CMK (cell line): ENCODE results near the gene CNTNAP2.
A peak's percentile ranks its signal among the peaks of the same experiment; 100 is the strongest.

ENCODE experiments used
- DNase-seq: peaks from one replicate; pipeline ENCODE4 v3.0.0-alpha.2; 2010; ENCODE audit warnings: low read depth

Gene CNTNAP2

GRCh38 chr7:146683439-146683838 is 566.8 kb downstream of the CNTNAP2 start:
- DNase-seq, result no peak

DNA sequence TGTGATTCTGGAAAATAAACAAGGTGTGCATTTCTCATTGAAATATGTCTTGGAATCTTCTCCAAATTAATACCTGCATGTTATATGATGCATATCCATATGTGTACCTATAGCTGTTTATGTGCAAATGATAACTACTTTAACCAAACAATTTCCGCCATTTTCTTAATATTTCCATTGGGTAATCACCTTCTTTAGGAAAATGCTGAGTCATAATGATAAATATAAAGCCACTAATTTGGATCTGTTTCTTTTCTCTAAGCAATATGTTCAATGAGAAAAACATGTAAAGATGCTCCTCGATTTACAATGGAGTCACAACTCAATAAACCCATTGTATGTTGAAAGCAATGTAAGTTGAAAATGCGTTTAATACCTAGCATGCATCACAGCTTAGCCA is 574.4 kb downstream of the CNTNAP2 start:
- DNase-seq, result no peak

DNA sequence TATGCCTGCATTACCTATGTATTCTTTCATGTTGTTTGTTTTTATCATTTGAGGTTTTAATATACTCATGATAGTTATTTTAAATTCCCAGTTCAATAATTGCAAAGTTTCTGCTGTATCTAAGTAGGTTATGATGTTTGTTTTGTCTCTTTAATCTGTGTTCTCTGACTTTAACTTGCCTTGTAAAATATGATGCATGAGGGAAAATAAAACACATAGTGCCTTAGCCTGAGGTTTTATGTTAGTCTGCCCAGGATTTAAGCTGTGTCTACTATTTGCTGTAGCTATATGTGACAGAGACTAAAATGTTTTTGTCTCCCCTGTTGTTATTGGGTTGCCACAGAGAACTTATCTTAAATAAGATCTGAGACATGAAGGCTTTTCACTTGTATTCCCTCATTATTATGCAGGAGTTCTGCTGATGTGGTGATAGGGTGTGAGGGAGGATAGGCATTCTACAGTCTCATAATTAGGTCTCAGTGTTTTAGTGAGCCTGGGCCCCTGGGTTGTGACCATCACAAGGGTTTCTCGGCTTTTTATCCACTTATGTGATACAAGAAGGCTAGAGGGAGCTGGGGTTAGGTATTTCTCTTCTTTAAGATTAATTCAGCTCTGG is 582.5 kb downstream of the CNTNAP2 start:
- DNase-seq, result no peak

DNA sequence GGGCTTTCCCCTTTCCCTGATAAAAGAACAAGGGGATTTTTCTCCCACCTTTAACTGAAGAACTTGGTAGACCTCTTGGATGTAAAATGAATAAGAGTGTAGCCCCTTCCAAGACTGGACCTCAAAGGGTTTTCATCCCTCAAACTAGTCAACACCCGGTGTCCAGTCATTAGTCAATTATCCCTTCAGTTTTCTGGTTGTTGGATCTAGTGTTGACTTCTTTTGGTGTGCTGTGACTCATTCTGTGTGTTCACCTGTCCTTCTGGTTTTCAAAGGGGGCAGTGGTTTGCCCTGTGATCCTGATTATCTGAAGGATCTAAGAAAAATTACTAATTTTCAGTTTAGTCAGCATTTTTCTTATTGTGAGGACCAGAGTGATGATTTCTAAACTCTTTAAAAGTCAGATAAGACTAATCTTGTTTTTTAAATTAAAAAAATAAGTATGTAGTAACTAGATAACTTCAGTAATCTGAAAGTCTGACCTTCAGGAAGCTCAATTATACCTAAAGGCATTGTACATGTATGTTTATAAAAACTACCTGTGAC is 583.5 kb downstream of the CNTNAP2 start:
- no peak for DNase-seq

DNA sequence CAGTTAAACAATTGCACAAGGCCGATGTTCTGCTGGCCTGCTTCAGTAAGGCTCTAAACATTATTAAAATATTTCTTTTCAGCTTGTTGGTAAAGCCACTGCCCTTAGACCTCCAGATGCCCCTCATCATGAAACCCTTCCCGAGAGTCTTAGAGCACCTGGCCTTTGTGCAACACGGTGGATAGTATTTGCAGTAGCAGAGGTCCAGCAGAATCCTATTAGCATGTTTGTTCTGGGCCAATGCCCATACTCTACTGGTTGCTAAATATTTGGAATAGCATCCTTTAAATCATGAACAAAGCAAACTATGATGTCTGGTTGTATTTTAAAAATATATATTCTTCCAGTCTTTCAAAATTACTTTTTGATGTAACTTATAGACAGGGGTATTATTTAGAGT is 584.6 kb downstream of the CNTNAP2 start:
- DNase-seq, result no peak

DNA sequence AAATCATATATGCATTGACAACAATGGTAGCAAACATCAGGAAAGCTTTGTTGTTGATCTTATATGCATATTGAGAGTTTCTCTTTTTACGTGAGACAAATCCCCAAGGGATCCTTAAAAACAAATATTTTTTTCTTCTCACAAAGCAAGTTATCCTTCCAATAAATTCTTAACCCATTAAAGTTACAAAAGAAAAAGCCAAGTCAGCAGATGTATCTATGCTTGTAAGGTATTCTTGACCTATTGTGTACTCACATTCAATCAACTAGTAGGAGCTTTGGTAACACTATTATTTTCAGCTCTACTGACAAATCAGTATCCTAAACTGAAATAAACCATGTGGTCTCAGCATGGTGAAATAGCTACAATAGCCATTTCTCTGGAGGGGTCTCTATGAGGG is 586.3 kb downstream of the CNTNAP2 start:
- DNase-seq, result no peak

DNA sequence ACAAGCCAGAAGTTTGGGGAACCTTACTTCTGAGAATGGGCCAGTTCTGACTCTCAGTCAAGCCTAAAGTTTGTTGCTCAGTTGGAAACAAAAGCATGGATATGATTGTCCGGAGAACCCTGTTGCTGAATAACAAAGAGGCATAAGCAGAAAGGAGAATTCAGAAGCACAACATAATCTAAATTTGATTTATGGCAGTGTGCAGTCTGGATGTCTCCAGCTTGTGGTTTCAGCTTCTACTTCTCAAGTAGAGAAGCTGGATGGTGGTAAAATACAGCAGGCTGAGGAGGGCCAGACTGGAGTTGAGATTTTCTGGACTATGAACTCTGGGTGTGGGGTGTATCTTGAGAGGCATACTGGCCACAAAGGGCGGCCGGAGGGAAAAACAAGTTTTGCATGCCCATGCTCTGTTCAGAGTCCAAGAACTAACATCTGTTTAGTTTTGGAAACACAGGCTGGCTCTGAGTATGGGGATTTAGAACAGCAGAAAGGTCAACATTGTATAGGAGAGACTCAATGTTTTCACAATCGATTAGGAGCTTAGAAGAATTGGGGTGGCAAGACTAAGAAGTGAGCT is 592.9 kb downstream of the CNTNAP2 start:
- DNase-seq, result no peak

DNA sequence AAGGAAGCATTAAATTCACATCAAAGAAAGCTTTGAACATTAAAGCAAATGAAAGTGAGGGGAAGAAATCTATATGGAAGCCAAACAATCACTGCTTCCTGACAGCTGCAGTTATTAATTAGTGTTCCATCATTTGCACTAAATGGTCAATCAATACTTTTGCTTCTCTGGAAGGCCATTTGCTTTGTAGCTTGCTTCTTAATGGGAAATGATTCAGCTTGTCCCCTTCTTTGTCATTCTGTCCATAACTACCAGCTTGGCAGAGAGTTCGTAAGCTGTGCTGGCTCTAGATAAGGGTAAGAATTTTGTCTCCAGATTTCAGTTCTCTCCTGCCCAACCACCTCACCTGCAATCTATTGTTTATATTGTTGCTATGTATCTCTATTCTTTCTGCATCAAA is 596.6 kb downstream of the CNTNAP2 start:
- no peak for DNase-seq

- no peak for DNase-seq
Observed at GRCh38 chr7:146713934-146714333, 597.3 kb downstream of the CNTNAP2 start.

DNA sequence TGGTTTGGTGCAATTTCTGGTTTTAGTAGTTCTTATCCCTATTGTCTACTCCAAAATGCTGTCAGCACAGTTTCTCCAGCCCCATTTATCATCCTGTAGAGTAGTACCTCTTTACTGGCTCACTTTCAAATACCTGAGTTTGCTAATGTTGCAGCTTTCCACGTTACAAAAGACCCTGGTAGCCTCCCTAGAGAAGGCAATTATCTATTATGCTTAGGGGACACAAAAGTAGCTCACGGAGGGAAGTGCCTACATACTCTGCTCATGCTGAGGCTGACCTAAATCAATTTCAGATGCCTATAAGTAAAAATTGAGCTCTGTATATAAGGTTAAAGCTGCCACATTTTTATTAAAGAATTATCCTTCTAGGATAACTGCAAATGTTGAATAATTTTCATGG is 603.6 kb downstream of the CNTNAP2 start:
- DNase-seq, result no peak

GRCh38 chr7:146722986-146723385 is 606.4 kb downstream of the CNTNAP2 start:
- peak; percentile 58 for DNase-seq

DNA sequence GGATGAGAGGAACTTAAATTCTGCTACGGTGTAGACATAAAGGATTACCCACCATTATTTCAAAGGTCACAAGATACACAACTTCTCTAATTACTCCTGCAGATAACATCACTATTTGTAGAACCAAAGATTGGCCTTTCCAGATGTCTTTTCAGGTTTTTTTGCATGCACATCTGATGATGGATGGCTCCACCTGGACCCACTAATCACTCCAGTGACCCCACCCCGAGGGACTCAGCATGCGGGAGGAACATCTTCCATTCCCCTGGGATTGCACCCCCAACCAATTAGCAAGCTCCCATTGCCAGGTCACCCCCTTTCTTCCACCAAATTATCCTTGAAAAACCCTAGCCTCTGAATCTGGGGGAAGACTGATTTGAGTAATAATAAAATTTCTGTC is 608.9 kb downstream of the CNTNAP2 start:
- DNase-seq, result no peak

DNA sequence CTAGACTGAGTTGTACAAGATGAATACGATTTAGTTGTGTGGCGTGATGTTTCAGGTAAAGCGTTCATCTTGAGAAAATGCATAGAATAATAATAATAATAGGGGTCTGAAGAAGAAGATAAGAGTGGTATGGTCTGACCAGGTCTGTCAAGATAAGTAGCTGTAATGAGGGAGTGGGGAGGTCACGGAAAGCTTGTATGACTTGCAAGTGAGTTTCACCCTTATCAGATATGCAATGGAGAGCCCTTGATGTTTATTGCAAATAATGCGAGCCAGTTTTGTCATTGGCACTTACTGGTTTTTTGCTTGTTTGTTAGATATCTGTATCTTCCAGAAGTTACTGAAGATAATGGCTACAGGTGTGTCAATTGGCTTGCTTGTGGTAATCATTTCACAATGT is 611.5 kb downstream of the CNTNAP2 start:
- no peak for DNase-seq

DNA sequence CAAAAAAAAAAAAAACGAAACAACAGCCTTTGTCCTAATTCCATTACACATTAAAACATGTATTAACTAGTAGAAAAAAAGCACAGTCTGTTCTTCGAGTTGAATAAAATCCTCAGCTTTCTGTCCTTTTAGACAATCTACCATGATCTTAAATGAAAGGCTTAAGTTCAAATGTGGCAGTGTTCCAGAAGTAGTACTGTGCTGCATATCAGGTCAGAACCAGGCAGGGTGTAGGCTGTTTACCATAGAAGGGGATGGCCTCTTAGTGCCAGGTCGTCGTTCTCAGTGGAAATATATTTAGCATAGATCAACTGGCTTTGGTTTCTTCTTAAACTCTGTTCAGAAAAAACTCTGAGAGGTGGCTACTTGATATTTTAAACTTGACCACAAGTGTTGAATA is 612.0 kb downstream of the CNTNAP2 start:
- no peak for DNase-seq

DNA sequence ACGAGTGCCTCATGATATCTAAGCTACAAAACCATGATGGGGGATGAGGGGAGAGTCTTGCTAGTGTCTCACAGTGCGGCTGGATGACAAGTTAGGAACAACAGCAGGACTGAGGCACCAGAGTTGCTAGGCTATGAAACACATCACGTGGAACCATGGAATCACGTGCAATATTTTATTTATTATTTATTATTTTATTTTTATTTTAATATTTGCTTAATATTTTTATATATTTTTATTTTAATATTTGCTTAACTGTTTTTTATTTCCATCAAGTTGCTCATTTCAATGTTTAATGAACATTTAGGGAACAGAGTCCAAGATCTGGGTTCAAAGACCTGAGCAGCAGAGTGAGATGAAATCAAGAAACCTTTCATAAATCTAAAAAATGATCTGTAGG is 614.6 kb downstream of the CNTNAP2 start:
- no peak for DNase-seq

DNA sequence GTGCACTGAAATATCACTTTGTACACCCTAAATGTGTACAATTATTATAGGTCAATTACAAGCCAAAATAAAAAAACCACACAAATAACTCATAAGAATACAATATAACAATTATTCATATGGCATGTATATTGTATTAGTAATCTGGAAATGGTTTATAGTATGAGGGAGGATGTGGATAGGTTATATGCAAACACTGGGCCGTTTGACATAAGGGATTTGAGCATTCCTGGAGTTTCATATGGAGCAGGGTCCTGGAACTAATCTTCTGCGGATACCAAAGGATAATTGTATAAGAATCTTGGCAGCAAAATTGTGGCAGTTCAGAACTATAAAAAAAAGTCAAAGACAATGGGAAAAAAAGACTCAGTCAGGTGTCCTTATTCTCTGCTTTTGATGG is 619.4 kb downstream of the CNTNAP2 start:
- DNase-seq, result no peak

DNA sequence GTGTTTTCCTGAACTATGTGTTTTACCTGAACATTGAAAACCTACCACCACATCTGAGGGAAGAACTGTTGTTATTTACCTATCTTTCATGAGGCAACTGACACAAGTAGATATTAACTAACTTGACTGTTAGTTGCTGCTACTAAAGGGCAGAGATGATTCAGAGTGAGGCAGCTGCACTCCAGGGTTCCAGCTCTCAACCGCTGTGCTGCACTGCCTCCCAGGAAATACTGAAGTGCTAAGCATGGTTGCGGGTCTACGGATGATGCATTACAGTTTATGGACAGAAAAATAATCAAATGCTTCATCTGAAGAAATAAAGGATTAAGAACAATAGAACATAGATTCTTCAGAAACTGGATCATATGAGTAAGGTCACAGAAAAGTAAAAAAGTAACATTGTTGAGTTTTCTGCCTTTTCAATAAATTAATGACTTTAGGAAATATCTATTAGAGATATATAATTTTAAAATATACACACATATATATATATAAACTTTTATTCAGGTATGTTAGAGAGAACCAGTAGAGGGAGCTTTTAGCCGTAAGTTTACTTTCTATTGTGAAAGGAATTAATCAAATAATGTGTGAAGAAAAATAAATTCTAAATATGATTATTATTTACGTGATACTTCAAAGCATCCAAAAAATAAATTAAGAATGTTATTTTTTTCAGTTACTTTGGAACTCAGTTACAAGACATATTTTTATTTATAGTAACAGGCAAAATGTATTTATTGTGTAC is 620.0 kb downstream of the CNTNAP2 start:
- no peak for DNase-seq

- DNase-seq, result no peak
Observed at GRCh38 chr7:146740039-146740438, 623.4 kb downstream of the CNTNAP2 start.

DNA sequence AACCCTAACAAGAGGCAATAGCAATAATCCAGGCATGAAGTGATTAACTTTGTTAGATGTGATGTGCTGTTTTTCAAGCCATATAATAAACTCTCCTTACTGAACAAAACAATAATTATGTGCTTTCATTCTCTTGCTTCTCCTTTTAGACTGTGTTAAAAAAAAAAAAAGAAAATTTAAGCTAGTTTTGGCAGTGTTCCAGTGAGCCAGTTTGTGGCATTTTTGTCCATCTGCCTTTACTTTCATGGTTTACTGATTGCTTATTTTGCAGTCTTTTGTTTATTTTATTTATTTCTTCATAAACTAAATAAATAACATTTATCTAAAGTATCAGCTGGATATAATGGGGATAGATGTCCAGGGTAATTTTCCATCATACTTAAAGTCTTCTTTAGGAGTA is 625.3 kb downstream of the CNTNAP2 start:
- no peak for DNase-seq

- no peak for DNase-seq
Observed at GRCh38 chr7:146754385-146754784, 637.8 kb downstream of the CNTNAP2 start.

DNA sequence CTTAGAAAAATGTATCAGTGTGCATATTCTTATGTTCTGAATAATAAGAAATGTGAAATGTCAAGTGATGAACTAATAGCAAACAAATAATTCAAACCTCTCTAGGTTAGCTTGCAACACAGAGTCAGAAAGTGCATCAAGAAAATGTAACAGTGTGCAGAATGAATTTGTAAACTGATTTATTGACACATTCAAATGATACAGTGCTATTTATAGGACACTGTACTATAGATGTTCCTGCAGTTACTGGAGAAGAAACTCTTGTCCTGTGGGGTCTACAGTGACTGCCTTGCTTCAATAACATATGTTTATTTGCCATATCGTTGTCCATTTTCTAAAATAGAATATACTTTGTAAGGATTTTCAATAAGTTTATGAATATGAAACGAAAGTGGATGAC is 639.0 kb downstream of the CNTNAP2 start:
- no peak for DNase-seq

GRCh38 chr7:146764458-146764857 is 647.9 kb downstream of the CNTNAP2 start:
- DNase-seq, result no peak

GRCh38 chr7:146768957-146769356 is 652.4 kb downstream of the CNTNAP2 start:
- DNase-seq, result no peak
